Measurements from ENCODE around the gene CNKSR1. TPM values are rescaled to one million over a fixed set of nuclear protein-coding genes. Genes with fewer than 3 reads are reported as not detected.
A peak's percentile ranks its signal among the peaks of the same experiment; 100 is the strongest.

CNKSR1 gene
- total and polyA plus RNA-seq, 2 of the 4 experiments (the other 2 are of a cell fraction): 0.43 TPM; not detected in 1

DNA sequence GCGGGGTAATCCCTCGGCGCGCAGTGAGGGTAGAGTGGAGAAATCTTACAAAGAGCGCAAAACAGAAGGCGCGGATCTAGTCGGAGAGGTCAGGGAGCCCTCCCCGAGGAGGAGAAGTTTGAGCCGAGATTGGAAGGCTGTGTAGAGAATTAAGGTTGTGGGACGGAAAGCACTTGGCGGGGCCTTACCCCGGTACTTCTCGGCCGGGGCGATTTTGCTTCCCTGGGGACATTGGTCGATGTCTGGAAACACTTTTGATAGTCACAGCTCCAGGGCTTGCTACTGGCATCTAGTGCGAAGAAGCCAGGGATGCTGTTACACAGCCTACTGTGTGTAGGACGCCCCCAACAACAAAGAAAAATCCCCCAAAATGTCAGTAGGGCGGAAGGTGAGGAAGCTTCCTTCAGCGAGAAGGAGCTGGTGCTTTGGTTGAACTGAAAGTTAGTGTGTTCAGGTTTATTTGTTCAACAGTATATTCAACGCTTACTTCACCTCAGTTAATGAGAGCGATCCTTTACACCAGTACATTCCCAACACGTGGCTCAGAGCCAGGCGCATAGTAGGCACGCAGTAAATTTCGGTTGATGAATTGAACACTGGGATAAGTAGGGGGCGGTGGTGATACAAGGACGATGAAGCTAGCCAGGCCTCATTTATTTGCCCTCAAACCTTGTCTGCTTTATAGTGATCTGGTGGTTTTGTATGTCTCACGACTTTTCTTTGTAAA, 57.5 kb downstream of the CNKSR1 start:
- CTCF ChIA-PET: interaction anchor here (0.8 to 1.8 kb wide), 8 partner anchors 11 to 65 kb away, joined by 3 to 8 read pairs (median 3); partner anchors contain the start of genes SH3BGRL3 and ZNF593
- TF ChIP-seq BHLHE40 (IDR thresholded peaks at IDR 0.05; ENCODE audit: low read depth, low read length) (no peak), MAFK (IDR thresholded peaks at IDR 0.05; ENCODE audit: low read depth, low read length) (no peak), RAD21 (IDR thresholded peaks at IDR 0.05; ENCODE audit: low read length) (no peak), MAZ (IDR thresholded peaks at IDR 0.05; ENCODE audit: borderline replicate concordance, low read depth, low read length) (no peak), NFE2L2 (IDR thresholded peaks at IDR 0.05; ENCODE audit: low read depth, low read length) (no peak), CHD1 (IDR thresholded peaks at IDR 0.05; ENCODE audit: low read depth, low read length) (no peak), MXI1 (IDR thresholded peaks at IDR 0.05; ENCODE audit: borderline replicate concordance, low read depth, low read length) (no peak), SMC3 (IDR thresholded peaks at IDR 0.05; ENCODE audit: low read depth, low read length) (no peak), CEBPB (IDR thresholded peaks at IDR 0.05; ENCODE audit: low read depth, low read length) (no peak), RFX5 (IDR thresholded peaks at IDR 0.05; ENCODE audit: low read depth, low read length) (no peak), POLR2A (IDR thresholded peaks at IDR 0.05; ENCODE audit: low read depth, low read length) (no peak), USF2 (IDR thresholded peaks at IDR 0.05; ENCODE audit: low read depth, low read length) (no peak)
- TF ChIP-seq, protein P1, sequence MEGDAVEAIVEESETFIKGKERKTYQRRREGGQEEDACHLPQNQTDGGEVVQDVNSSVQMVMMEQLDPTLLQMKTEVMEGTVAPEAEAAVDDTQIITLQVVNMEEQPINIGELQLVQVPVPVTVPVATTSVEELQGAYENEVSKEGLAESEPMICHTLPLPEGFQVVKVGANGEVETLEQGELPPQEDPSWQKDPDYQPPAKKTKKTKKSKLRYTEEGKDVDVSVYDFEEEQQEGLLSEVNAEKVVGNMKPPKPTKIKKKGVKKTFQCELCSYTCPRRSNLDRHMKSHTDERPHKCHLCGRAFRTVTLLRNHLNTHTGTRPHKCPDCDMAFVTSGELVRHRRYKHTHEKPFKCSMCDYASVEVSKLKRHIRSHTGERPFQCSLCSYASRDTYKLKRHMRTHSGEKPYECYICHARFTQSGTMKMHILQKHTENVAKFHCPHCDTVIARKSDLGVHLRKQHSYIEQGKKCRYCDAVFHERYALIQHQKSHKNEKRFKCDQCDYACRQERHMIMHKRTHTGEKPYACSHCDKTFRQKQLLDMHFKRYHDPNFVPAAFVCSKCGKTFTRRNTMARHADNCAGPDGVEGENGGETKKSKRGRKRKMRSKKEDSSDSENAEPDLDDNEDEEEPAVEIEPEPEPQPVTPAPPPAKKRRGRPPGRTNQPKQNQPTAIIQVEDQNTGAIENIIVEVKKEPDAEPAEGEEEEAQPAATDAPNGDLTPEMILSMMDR (conservative IDR thresholded peaks at IDR 0.05; ENCODE audit: low read depth, low read length): no peak
- TF ChIP-seq, protein P2, sequence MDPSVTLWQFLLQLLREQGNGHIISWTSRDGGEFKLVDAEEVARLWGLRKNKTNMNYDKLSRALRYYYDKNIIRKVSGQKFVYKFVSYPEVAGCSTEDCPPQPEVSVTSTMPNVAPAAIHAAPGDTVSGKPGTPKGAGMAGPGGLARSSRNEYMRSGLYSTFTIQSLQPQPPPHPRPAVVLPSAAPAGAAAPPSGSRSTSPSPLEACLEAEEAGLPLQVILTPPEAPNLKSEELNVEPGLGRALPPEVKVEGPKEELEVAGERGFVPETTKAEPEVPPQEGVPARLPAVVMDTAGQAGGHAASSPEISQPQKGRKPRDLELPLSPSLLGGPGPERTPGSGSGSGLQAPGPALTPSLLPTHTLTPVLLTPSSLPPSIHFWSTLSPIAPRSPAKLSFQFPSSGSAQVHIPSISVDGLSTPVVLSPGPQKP (IDR thresholded peaks at IDR 0.05; ENCODE audit: borderline replicate concordance, low read depth, low read length): no peak

More for the DNA sequence above, 57.5 kb downstream of the CNKSR1 start:
- BruUV-seq (replicated peaks): no TSS peak
- POLR2A ChIA-PET (ENCODE audit: unreplicated experiment): no interaction called here
- Histone ChIP-seq H4K91ac (ENCODE audit: insufficient read depth, low read depth, low read length) (peak overlapping the region; percentile 69; the same call in 1 of the 2 replicates), H2AK9ac (replicated peaks; ENCODE audit: low read depth, low read length, poor library complexity) (peak overlapping the region; percentile 96), H3K4ac (ENCODE audit: low read depth, low read length) (peak overlapping the region; percentile 79), H3K14ac (replicated peaks; ENCODE audit: low read depth, low read length) (peak overlapping the region; percentile 80), H3K27me3 (ENCODE audit: control insufficient read depth, insufficient read depth, low read length) (no peaks in the 10 kb centered on the region), H2AFZ (replicated peaks; ENCODE audit: low read length, poor library complexity) (peak overlapping the region; percentile 99), H3K9me1 (ENCODE audit: insufficient read depth, low read length) (peaks cover 6% of the 10 kb centered on the region; the same call in 1 of the 2 replicates), H2BK120ac (ENCODE audit: low read depth, low read length) (peak overlapping the region; percentile 54; the same call in 1 of the 2 replicates), H3K56ac (ENCODE audit: extremely low read depth, insufficient read depth, low read length) (peak overlapping the region; percentile 33), H3K23ac (ENCODE audit: low read depth, low read length) (peak overlapping the region; percentile 91), H2BK15ac (ENCODE audit: low read depth, low read length) (peak overlapping the region; percentile 21; the same call in 1 of the 3 replicates), H2BK5ac (ENCODE audit: low read depth, low read length, poor library complexity, severe bottlenecking) (peak overlapping the region; percentile 88), H4K20me1 (ENCODE audit: insufficient read depth, low read length) (no peaks in the 10 kb centered on the region), H4K5ac (ENCODE audit: low read depth, low read length) (peak overlapping the region; percentile 75), H3K4me3 (ENCODE audit: insufficient read depth, low read depth, low read length) (peak overlapping the region; percentile 86), H2AK5ac (ENCODE audit: low read depth, low read length) (peak overlapping the region; percentile 54; the same call in 1 of the 2 replicates), H3K18ac (ENCODE audit: low read depth, low read length) (peak overlapping the region; percentile 33; the same call in 1 of the 2 replicates), H3K9ac (ENCODE audit: low read depth, low read length) (peak overlapping the region; percentile 61), H3K36me3 (ENCODE audit: control insufficient read depth, insufficient read depth, low read length) (no peaks in the 10 kb centered on the region), H3K4me1 (ENCODE audit: control insufficient read depth, insufficient read depth, low read length) (peaks cover 4% of the 10 kb centered on the region), H3K79me1 (ENCODE audit: low read depth in 1 of 2, low read length in 2 of 2) (peaks cover 16 to 38% of the 10 kb centered on the region in 2 experiments), H3K4me2 (ENCODE audit: low read depth, low read length) (peak overlapping the region; percentile 97), H4K8ac (ENCODE audit: low read depth in 2 of 2, low read length in 2 of 2) (peak overlapping the region; percentile 0 to 89; a peak in 2 of 4 replicates), H3K9me3 (ENCODE audit: control insufficient read depth, insufficient read depth, low read length) (no peaks in the 10 kb centered on the region), H2BK20ac (ENCODE audit: low read depth, low read length) (no peak overlapping the region), H3K27ac (ENCODE audit: insufficient read depth, low read length) (peak overlapping the region; percentile 65)
- dilution Hi-C loops (cut with HindIII; ENCODE audit: low sequenced_read_pairs, unreplicated experiment) (no loop called here), in situ Hi-C loops (cut with MboI; ENCODE audit: low sequenced_read_pairs) (no loop called here), intact Hi-C loops (cut with micrococcal nuclease) (loop anchor here (5.0 to 10.0 kb wide), 2 partner anchors 68 to 130 kb away; partner anchors contain the start of genes C1orf232 and ZNF593)
- DNase-seq (peak; percentile 5), ATAC-seq (ENCODE audit: low read depth) (no peak)
- 0% methylated on average over 4 of the region's 30 CpGs; no CpG with 5 or more reads in 1 of the 2 experiments for WGBS, 2 experiments (ENCODE audit: extremely low coverage in 2 of 2, insufficient read length in 1 of 2)

Data from IMR-90 (cell line).